Transverse colon (tissue), 4 donors: ENCODE data around the gene AOC3. TPM values are rescaled to one million over a fixed set of nuclear protein-coding genes. Genes with fewer than 3 reads are reported as not detected.

Experiments
- DNase-seq: peaks from one replicate; pipeline ENCODE4 v3.0.0-alpha.2; 2019
- H3K27ac ChIP-seq, 4 donors: fragments of 200-600 bp; sonication (generic); 2 replicates each; pipeline ENCODE4 v1.5.1; 2016 to 2018; ENCODE audit warnings: inconsistent platforms in 4 of 4
- H3K27me3 ChIP-seq: fragments of 200-600 bp; sonication (generic); 2 replicates; pipeline ENCODE4 v1.5.1; 2017; ENCODE audit warnings: inconsistent platforms
- H3K36me3 ChIP-seq, 4 donors: fragments of 200-600 bp; sonication (generic); 2 replicates each; pipeline ENCODE4 v1.5.1; 2017 to 2019; ENCODE audit warnings: inconsistent platforms in 4 of 4
- H3K4me1 ChIP-seq, 4 donors: fragments of 200-600 bp; sonication (generic); 2 replicates each; pipeline ENCODE4 v1.5.1; 2017 to 2020; ENCODE audit warnings: inconsistent platforms in 4 of 4
- H3K4me3 ChIP-seq, 4 donors: fragments of 200-600 bp; sonication (generic); 1 replicate in 1 of 4; 2 replicates in 3 of 4; pipeline versions ENCODE4 v1.5.1 to v1.6.1; 2017 to 2019; ENCODE audit warnings: inconsistent platforms in 4 of 4
- H3K9me3 ChIP-seq, 2 donors: fragments of 200-600 bp; sonication (generic); 2 replicates each; pipeline ENCODE4 v1.5.1; 2017 to 2019; ENCODE audit warnings: inconsistent platforms in 2 of 2
- CTCF ChIP-seq, 5 experiments: fragments of 200-600 bp in 3 of 5; fragments of 450-650 bp in 2 of 5; sonication (generic) in 3 of 5; IDR thresholded peaks; 1 replicate in 2 of 5; 2 replicates in 3 of 5; pipeline ENCODE4 v1.5.1; 2016 to 2017; ENCODE audit warnings: antibody characterized with exemption in 5 of 5, inconsistent platforms in 3 of 5, mild to moderate bottlenecking in 2 of 5, moderate library complexity in 1 of 5
- EP300 ChIP-seq: sonication (generic); formaldehyde crosslinking; IDR thresholded peaks from one replicate; pipeline ENCODE4 v1.6.1; 2017; ENCODE audit warnings: antibody characterized with exemption, low read depth
- POLR2A ChIP-seq: fragments of 450-650 bp; IDR thresholded peaks from one replicate; pipeline ENCODE4 v1.6.1; 2016; ENCODE audit warnings: antibody characterized with exemption, mild to moderate bottlenecking, moderate library complexity
- POLR2AphosphoS5 ChIP-seq, 3 donors: sonication (generic); formaldehyde crosslinking; IDR thresholded peaks; one replicate each; pipeline ENCODE4 v1.6.1; 2016; ENCODE audit warnings: antibody characterized with exemption in 3 of 3
- WGBS, 2 donors: methylation state at CpG; one replicate each; pipeline ENCODE4 v1.1.5; 2018; ENCODE audit warnings: low coverage in 1 of 2; 5-methylcytosine and 5-hydroxymethylcytosine counted together
- in situ Hi-C, 4 donors: fragments of 200-750 bp; cut with MboI; loops; one replicate each; pipeline versions ENCODE4 v1.15.0 to v1.15.1; 2017; ENCODE audit warnings: low sequenced_read_pairs in 3 of 4, low pct_ligation_motif_present in 1 of 4, low pct_unique_long_range_greater_than_20kb in 1 of 4
- intact Hi-C: fragments of 100-400 bp; cut with DNase I; formaldehyde crosslinking; loops from one replicate; pipeline ENCODE4 v1.15.1; 2023; ENCODE audit warnings: low total_unique reads
- total RNA-seq, 4 donors: library from RNA; depleted of rRNA; stranded (reverse); fragments of >200 nt; gene quantifications; one replicate each; pipeline ENCODE4 v1.1.0, GENCODE V29; 2016

Gene AOC3
- total RNA-seq, 4 donors from 2014 or later, result 14.3 to 134 (median 35.2) TPM

- no peak overlapping the region for H3K27ac ChIP-seq
- in situ Hi-C loops (no loop called here), intact Hi-C loops (no loop called here)
- WGBS, 2 donors, result 85 to 87% methylated on average over 4 to 10 of the region's 10 CpGs
- no peaks in the 10 kb centered on the region for H3K4me1 ChIP-seq
- no peaks in the 10 kb centered on the region for H3K9me3 ChIP-seq
- H3K36me3 ChIP-seq, result no peaks in the 10 kb centered on the region
- no peak for DNase-seq
- H3K4me3 ChIP-seq, result no peak overlapping the region
- TF ChIP-seq EP300 (no peak), POLR2AphosphoS5 (IDR thresholded peaks at IDR 0.05) (no peak), POLR2A (no peak), CTCF (IDR thresholded peaks at IDR 0.05) (no peak)
- H3K27me3 ChIP-seq, result peaks cover 38% of the 10 kb centered on the region
Measured at GRCh38 chr17:42877037-42877436, 26.0 kb downstream of the AOC3 start.

GRCh38 chr17:42878123-42878880 is 27.3 kb downstream of the AOC3 start:
- intact Hi-C loops, result no loop called here
- H3K9me3 ChIP-seq, result no peaks in the 10 kb centered on the region
- H3K4me1 ChIP-seq, result no peaks in the 10 kb centered on the region
- H3K27me3 ChIP-seq, result peaks cover 38% of the 10 kb centered on the region
- no peaks in the 10 kb centered on the region for H3K36me3 ChIP-seq
- in situ Hi-C loops, result no loop called here
- WGBS, 2 donors, result 26 to 38% methylated on average over 8 to 13 of the region's 13 CpGs
- H3K4me3 ChIP-seq, result no peak overlapping the region
- peak; percentile 60 for DNase-seq
- H3K27ac ChIP-seq, result no peak overlapping the region
- TF ChIP-seq CTCF (IDR thresholded peaks at IDR 0.05) (no peak), EP300 (no peak), POLR2A (no peak), POLR2AphosphoS5 (IDR thresholded peaks at IDR 0.05) (no peak)

- Histone ChIP-seq H3K27me3 (peaks cover 38% of the 10 kb centered on the region), H3K4me3 (no peak overlapping the region), H3K27ac (no peak overlapping the region), H3K36me3 (no peaks in the 10 kb centered on the region), H3K9me3 (no peaks in the 10 kb centered on the region), H3K4me1 (no peaks in the 10 kb centered on the region)
- in situ Hi-C loops (no loop called here), intact Hi-C loops (no loop called here)
- TF ChIP-seq POLR2AphosphoS5 (IDR thresholded peaks at IDR 0.05) (no peak), CTCF (IDR thresholded peaks at IDR 0.05) (no peak), POLR2A (no peak), EP300 (no peak)
- WGBS, 2 donors, result 68 to 75% methylated on average over 2 to 8 of the region's 8 CpGs
- no peak for DNase-seq
Measured at GRCh38 chr17:42878924-42879595, 28.1 kb downstream of the AOC3 start.

- in situ Hi-C loops, result no loop called here
- 60% methylated on average over 6 of the region's 6 CpGs; no CpG with 5 or more reads in 1 of the 2 donors for WGBS, 2 donors
- TF ChIP-seq CTCF (IDR thresholded peaks at IDR 0.05) (no peak), POLR2AphosphoS5 (IDR thresholded peaks at IDR 0.05) (no peak), POLR2A (no peak), EP300 (no peak)
- H3K4me3 ChIP-seq, result no peak overlapping the region
- H3K4me1 ChIP-seq, result no peaks in the 10 kb centered on the region
- intact Hi-C loops, result no loop called here
- no peak overlapping the region for H3K27ac ChIP-seq
- peaks cover 38% of the 10 kb centered on the region for H3K27me3 ChIP-seq
- DNase-seq, result no peak
- H3K9me3 ChIP-seq, result no peaks in the 10 kb centered on the region
- no peaks in the 10 kb centered on the region for H3K36me3 ChIP-seq
Measured at GRCh38 chr17:42879596-42879985, 28.6 kb downstream of the AOC3 start.
